ENCODE data around the gene NPW.

NPW gene

DNA sequence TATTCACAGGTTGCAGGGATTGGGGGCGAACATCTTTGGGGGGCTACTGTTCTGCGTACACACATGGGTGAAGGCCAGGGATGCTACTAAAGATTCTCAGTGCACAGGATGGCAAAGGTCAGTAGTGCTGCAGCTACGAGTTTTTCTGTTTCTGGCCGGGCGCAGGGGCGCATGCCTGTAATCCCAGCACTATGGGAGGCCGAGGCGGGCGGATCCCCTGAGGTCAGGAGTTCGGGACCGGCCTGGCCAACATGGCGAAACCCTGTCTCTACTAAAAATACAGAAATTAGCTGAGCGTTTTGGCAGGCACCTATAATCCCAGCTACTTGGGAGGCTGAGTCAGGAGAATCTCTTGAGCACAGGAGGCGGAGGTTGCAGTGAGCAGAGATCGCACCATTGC is 6.1 kb upstream of the NPW start:
- no peaks in the 10 kb centered on the region for H3K27me3 ChIP-seq (replicated peaks)
- no peaks in the 10 kb centered on the region for H3K36me3 ChIP-seq (replicated peaks)
- TF ChIP-seq, protein P1, sequence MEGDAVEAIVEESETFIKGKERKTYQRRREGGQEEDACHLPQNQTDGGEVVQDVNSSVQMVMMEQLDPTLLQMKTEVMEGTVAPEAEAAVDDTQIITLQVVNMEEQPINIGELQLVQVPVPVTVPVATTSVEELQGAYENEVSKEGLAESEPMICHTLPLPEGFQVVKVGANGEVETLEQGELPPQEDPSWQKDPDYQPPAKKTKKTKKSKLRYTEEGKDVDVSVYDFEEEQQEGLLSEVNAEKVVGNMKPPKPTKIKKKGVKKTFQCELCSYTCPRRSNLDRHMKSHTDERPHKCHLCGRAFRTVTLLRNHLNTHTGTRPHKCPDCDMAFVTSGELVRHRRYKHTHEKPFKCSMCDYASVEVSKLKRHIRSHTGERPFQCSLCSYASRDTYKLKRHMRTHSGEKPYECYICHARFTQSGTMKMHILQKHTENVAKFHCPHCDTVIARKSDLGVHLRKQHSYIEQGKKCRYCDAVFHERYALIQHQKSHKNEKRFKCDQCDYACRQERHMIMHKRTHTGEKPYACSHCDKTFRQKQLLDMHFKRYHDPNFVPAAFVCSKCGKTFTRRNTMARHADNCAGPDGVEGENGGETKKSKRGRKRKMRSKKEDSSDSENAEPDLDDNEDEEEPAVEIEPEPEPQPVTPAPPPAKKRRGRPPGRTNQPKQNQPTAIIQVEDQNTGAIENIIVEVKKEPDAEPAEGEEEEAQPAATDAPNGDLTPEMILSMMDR (IDR thresholded peaks at IDR 0.05; ENCODE audit: low read depth, low read length, missing control alignments): no peak
- H3K27ac ChIP-seq: no peak overlapping the region
- no peak for DNase-seq
- in situ Hi-C loops (cut with HindIII; ENCODE audit: low pct_ligation_motif_present, low sequenced_read_pairs): no loop called here
- no peak overlapping the region for H3K4me3 ChIP-seq (ENCODE audit: low read depth, low read length)

DNA sequence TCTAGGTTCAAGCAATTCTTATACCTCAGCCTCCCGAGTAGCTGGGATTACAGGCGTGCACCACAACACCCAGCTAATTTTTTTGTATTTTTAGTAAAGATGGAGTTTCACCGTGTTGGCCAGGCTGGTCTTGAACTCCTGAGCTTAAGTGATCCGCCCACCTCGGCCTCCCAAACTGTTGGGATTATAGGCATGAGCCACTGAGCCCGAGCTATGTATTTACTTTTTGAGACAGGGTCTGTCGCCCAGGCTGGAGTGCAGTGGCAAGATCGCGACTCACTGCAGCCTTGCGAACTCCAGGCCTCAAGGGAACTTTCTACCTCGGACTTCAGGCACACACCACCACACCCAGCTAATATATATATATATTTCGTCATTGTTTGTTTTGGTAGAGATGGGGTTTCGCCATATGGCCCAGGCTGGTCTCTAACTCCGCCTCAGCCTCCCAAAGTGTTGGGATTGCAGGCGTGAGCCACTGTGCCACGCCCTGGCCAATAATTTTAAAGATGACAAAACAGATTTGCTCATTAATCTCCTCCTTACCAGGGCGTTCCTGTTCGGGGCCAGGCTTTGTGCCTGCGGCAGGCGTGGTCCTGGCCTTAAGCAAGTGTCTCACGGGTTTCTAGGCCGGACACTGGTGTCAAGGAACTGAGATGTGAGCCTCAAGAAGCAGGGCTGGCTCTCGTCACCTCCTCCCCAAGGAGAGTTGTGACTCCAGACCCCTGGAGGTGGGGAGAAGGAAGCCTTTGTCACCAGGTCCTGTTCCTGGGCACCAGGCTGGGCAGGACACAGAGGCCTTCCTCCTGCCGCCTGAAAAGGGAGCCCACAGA is 4.3 kb upstream of the NPW start:
- Histone ChIP-seq H3K27me3 (replicated peaks) (peaks cover 9% of the 10 kb centered on the region), H3K4me3 (ENCODE audit: low read depth, low read length) (no peak overlapping the region), H3K27ac (no peak overlapping the region), H3K36me3 (replicated peaks) (no peaks in the 10 kb centered on the region)
- no peak for DNase-seq
- in situ Hi-C loops (cut with HindIII; ENCODE audit: low pct_ligation_motif_present, low sequenced_read_pairs): no loop called here
- TF ChIP-seq, protein P1 (IDR thresholded peaks at IDR 0.05; ENCODE audit: low read depth, low read length, missing control alignments): no peak

DNA sequence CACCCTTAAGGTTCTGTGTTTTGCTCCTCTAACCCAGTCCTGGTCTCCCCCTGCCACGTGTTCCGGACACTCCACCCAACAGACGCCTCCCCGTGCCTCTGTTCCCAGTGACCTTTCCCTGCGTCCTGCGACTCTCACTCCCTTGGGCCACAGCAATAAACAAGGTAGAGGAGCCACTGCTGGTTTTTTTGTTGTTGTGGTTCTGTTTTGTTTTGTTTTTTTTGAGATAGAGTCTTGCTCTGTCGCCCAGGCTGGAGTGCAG is 3.7 kb upstream of the NPW start:
- no peaks in the 10 kb centered on the region for H3K36me3 ChIP-seq (replicated peaks)
- H3K4me3 ChIP-seq (ENCODE audit: low read depth, low read length): no peak overlapping the region
- DNase-seq: no peak
- peaks cover 13% of the 10 kb centered on the region for H3K27me3 ChIP-seq (replicated peaks)
- no peak overlapping the region for H3K27ac ChIP-seq
- TF ChIP-seq, protein P1 (IDR thresholded peaks at IDR 0.05; ENCODE audit: low read depth, low read length, missing control alignments): no peak
- in situ Hi-C loops (cut with HindIII; ENCODE audit: low pct_ligation_motif_present, low sequenced_read_pairs): no loop called here

DNA sequence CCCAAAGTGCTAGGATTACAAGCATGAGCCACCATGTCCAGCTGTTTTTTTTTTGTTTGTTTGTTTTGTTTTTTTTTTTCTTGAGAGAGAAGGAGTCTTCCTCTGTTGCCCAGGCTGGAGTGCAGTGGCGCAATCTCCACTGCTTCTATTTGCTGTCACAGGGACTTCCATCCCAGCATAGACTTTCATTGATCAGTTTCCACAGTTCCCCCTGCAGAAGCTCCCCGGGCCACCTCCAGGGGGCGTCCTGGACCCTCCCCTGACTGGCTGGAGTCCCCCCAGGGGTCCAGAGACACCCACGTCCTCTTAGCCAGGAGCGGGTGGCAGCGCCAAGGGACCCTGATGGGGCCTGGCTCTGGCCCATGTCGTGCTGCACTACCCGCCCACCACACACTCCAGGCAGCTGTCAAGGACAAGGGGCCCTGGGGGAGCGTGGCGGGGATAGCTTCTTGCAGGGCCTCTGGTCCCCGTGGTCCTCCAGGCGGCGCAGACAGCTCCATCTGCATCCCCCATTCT is 3.1 kb upstream of the NPW start:
- H3K27me3 ChIP-seq (replicated peaks): peaks cover 13% of the 10 kb centered on the region
- H3K36me3 ChIP-seq (replicated peaks): no peaks in the 10 kb centered on the region
- TF ChIP-seq, protein P1 (IDR thresholded peaks at IDR 0.05; ENCODE audit: low read depth, low read length, missing control alignments): peak; percentile 74
- no peak for DNase-seq
- in situ Hi-C loops (cut with HindIII; ENCODE audit: low pct_ligation_motif_present, low sequenced_read_pairs): no loop called here
- H3K27ac ChIP-seq: no peak overlapping the region
- H3K4me3 ChIP-seq (ENCODE audit: low read depth, low read length): no peak overlapping the region

DNA sequence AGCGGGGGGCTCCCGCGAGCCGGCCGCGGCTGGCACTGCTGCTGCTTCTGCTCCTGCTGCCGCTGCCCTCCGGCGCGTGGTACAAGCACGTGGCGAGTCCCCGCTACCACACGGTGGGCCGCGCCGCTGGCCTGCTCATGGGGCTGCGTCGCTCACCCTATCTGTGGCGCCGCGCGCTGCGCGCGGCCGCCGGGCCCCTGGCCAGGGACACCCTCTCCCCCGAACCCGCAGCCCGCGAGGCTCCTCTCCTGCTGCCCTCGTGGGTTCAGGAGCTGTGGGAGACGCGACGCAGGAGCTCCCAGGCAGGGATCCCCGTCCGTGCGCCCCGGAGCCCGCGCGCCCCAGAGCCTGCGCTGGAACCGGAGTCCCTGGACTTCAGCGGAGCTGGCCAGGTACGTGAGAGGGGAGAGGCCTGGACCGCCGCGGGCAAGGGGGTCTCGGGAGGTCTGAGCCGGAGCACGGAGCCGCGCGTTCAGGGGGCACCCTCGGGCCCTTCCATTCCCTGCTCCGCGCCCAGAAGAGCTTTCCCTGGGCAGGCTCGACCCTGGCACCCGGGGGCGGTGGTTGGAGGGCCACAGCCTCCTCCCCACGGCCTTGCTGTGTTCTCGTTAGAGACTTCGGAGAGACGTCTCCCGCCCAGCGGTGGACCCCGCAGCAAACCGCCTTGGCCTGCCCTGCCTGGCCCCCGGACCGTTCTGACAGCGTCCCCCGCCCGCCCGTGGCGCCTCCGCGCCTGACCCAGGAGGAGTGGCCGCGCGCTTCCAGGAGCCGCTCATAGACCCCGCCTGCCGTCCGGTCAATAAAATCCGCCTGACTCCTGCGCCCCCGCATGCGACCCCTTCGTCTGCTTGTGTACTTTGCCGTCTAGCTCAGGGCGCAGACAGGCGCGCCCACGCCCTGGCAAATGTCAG is 591 bp downstream of the NPW start:
- H3K4me3 ChIP-seq (ENCODE audit: low read depth, low read length): peak overlapping the region; percentile 39
- TF ChIP-seq, protein P1 (IDR thresholded peaks at IDR 0.05; ENCODE audit: low read depth, low read length, missing control alignments): no peak
- H3K27ac ChIP-seq: no peak overlapping the region
- in situ Hi-C loops (cut with HindIII; ENCODE audit: low pct_ligation_motif_present, low sequenced_read_pairs): no loop called here
- H3K36me3 ChIP-seq (replicated peaks): no peaks in the 10 kb centered on the region
- no peak for DNase-seq
- peaks cover 13% of the 10 kb centered on the region for H3K27me3 ChIP-seq (replicated peaks)

All from brain microvascular endothelial cell (primary cell).